Measurements from ENCODE around the gene ACHE. TPM values are rescaled to one million over a fixed set of nuclear protein-coding genes. Genes with fewer than 3 reads are reported as not detected.

The ACHE gene
- polyA plus RNA-seq, 2 of the 4 experiments (the other 2 are of a cell fraction): 0.17 to 0.62 TPM

DNA sequence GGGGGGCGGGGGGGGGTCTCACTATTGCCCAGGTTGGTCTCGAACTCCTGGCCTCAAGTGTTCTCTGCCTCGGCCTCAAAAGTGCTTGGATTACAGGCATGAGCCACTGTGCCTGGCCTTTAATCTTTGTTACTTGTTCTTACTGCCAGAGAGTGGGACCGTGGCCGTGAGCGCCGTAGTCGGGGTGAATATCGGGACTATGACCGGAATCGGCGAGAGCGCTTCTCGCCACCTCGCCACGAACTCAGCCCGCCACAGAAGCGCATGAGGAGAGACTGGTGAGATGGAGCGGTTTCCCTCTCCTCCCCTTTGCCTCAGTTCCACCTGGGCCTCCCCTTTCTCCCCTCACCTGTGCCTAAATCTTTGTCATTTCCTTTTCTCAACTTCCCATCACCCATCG is 14.6 kb downstream of the ACHE start (continued):
- no peak for TF ChIP-seq RAD21 (conservative IDR thresholded peaks at IDR 0.05 in 1 of 2, IDR thresholded peaks at IDR 0.05 in 1 of 2)

DNA sequence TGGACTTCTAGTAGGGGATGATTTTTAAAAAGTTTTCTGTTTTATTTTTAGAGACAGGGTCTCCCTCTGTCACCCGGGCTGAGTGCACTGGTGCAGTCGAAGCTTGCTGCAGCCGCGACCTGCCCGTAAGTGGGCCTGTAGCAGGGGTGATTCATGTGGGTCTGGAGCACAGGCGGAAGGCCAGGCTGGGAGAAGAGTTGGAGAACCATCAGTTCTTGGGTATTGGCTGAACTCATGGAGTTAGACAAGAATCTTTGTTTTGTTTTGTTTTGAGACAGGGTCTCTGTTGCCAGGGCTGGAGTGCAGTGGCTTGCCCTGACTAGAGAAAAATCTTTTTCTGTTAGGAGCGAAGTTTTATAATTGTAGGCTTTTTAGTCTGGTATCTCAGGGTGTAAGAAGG is 15.0 kb downstream of the ACHE start:
- WGBS (ENCODE audit: missing lambda C conversion rate): 91% methylated on average over 7 of the region's 7 CpGs
- peaks cover 9% of the 10 kb centered on the region for H3K4me1 ChIP-seq
- TF ChIP-seq GATA3 (IDR thresholded peaks at IDR 0.05; ENCODE audit: borderline replicate concordance): no peak
- H3K27ac ChIP-seq: no peak overlapping the region
- FAIRE-seq (no peak), ATAC-seq (no peak), DNase-seq (ENCODE audit: low read depth in 1 of 2, low spot score in 1 of 2) (no peak)
- no peak overlapping the region for H3K4me3 ChIP-seq
- H3K9me3 ChIP-seq: no peaks in the 10 kb centered on the region
- CTCF ChIA-PET: interaction anchor here (0.6 to 1.8 kb wide), 3 partner anchors 8 to 175 kb away, joined by 3 to 5 read pairs (median 3); partner anchors contain the start of gene POP7
- H3K4me2 ChIP-seq: no peak overlapping the region
- POLR2A ChIA-PET: no interaction called here

DNA sequence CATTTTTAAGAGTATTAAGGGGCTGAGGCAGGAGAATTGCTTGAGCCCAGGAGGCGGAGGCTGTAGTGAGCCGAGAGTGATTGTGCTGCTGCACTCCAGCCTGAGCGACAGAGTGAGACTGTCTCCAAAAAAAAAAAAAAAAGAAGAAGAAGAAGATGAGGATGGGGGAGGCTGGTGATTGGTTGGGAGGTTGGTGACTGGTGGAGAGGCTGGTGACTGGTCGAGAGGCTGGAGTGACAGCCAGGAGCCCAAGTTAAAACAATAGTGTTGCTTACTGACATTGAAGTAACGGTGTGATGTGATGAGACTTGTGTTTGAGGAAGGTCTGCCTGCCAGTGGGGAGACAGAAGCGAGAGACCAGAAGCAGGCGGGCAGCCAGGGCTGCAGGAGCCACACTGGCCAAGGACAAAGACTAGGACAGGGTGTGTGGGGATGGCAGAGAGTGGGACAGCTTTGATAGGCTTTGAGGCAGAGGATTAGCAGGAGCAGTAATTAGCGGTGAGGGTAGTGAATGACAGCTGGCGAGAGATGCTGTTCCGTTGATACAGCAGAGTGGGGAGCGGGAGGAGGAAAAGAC is 15.9 kb downstream of the ACHE start:
- WGBS (ENCODE audit: missing lambda C conversion rate): 92% methylated on average over 11 of the region's 11 CpGs
- Histone ChIP-seq H3K4me2 (no peak overlapping the region), H3K4me1 (peaks cover 9% of the 10 kb centered on the region), H3K27ac (no peak overlapping the region), H3K4me3 (no peak overlapping the region), H3K9me3 (no peaks in the 10 kb centered on the region)
- ATAC-seq (no peak), FAIRE-seq (no peak), DNase-seq (ENCODE audit: low read depth in 1 of 2, low spot score in 1 of 2) (no peak)
- no peak for TF ChIP-seq ZC3H11A (IDR thresholded peaks at IDR 0.05)
- TF ChIP-seq, protein P1, sequence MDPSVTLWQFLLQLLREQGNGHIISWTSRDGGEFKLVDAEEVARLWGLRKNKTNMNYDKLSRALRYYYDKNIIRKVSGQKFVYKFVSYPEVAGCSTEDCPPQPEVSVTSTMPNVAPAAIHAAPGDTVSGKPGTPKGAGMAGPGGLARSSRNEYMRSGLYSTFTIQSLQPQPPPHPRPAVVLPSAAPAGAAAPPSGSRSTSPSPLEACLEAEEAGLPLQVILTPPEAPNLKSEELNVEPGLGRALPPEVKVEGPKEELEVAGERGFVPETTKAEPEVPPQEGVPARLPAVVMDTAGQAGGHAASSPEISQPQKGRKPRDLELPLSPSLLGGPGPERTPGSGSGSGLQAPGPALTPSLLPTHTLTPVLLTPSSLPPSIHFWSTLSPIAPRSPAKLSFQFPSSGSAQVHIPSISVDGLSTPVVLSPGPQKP (IDR thresholded peaks at IDR 0.05; ENCODE audit: low read depth, low read length): no peak
- TF ChIP-seq POLR2AphosphoS2 (conservative IDR thresholded peaks at IDR 0.05; ENCODE audit: low read length): no peak
- no peak for TF ChIP-seq TFCP2L1 (CRISPR knock-in tag; IDR thresholded peaks at IDR 0.05)
- TF ChIP-seq ZSCAN20 (CRISPR knock-in tag; IDR thresholded peaks at IDR 0.05): no peak
- no peak for TF ChIP-seq RARB (CRISPR knock-in tag; IDR thresholded peaks at IDR 0.05)
- TF ChIP-seq, protein P2, sequence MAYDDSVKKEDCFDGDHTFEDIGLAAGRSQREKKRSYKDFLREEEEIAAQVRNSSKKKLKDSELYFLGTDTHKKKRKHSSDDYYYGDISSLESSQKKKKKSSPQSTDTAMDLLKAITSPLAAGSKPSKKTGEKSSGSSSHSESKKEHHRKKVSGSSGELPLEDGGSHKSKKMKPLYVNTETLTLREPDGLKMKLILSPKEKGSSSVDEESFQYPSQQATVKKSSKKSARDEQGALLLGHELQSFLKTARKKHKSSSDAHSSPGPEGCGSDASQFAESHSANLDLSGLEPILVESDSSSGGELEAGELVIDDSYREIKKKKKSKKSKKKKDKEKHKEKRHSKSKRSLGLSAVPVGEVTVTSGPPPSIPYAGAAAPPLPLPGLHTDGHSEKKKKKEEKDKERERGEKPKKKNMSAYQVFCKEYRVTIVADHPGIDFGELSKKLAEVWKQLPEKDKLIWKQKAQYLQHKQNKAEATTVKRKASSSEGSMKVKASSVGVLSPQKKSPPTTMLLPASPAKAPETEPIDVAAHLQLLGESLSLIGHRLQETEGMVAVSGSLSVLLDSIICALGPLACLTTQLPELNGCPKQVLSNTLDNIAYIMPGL (CRISPR knock-in tag; IDR thresholded peaks at IDR 0.05; ENCODE audit: borderline replicate concordance): no peak
- TF ChIP-seq BHLHE40 (IDR thresholded peaks at IDR 0.05; ENCODE audit: low read depth, low read length): no peak
- no peak for TF ChIP-seq JUNB (IDR thresholded peaks at IDR 0.05)
- no peak for TF ChIP-seq CEBPB (IDR thresholded peaks at IDR 0.05)
- no peak for TF ChIP-seq ZNF302 (CRISPR knock-in tag; IDR thresholded peaks at IDR 0.05)
- no peak for TF ChIP-seq RCOR1 (IDR thresholded peaks at IDR 0.05; ENCODE audit: low read depth, low read length)
- ChIA-PET CTCF (interaction anchor here (0.6 to 1.8 kb wide), 3 partner anchors 9 to 250 kb away, joined by 3 to 5 read pairs (median 3); no protein-coding TSS in a partner anchor), POLR2A (interaction anchor here (2.6 kb wide), 1 partner anchor 9 kb away, joined by 9 read pairs; the partner anchor contains the start of gene UFSP1)

DNA sequence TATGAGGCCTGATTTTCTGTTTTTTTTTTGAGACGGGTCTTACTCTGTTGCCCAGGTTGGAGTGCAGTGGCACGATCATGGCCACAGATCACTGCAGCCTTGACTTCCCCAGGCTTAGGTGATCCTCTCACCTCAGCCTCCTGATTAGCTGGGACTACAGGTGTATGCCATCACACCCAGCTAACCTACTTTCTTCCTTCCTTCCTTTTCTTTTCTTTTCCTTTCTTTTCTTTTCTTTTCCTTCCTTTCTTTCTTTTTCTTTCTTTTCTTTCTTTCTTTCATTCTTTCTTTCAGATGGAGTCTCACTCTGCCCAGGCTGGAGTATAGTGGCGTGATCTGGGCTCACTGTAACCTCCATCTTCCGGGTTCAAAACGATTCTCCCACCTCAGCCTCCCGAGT is 17.0 kb downstream of the ACHE start:
- CTCF ChIA-PET: interaction anchor here (0.6 to 1.8 kb wide), 5 partner anchors 16 to 320 kb away, joined by 3 to 5 read pairs (median 4); partner anchors contain the start of genes ACHE and VGF
- Histone ChIP-seq H3K4me1 (peaks cover 9% of the 10 kb centered on the region), H3K9me3 (no peaks in the 10 kb centered on the region), H3K27ac (no peak overlapping the region), H3K4me3 (no peak overlapping the region), H3K4me2 (no peak overlapping the region)
- FAIRE-seq (no peak), DNase-seq (ENCODE audit: low read depth in 1 of 2, low spot score in 1 of 2) (no peak), ATAC-seq (no peak)
- WGBS (ENCODE audit: missing lambda C conversion rate): 95% methylated on average over 6 of the region's 6 CpGs
- TF ChIP-seq MAZ (IDR thresholded peaks at IDR 0.05; ENCODE audit: borderline replicate concordance, low read depth, low read length) (no peak), FOSL2 (IDR thresholded peaks at IDR 0.05) (no peak), FOSL2 (CRISPR knock-in tag; IDR thresholded peaks at IDR 0.05) (no peak), NR3C1 (IDR thresholded peaks at IDR 0.05) (no peak), CHD4 (IDR thresholded peaks at IDR 0.05; ENCODE audit: borderline replicate concordance) (no peak), SREBF2 (IDR thresholded peaks at IDR 0.05) (no peak), RAD21 (conservative IDR thresholded peaks at IDR 0.05 in 1 of 2, IDR thresholded peaks at IDR 0.05 in 1 of 2) (no peak)
- POLR2A ChIA-PET: interaction anchor here (2.6 kb wide), 1 partner anchor 11 kb away, joined by 9 read pairs; the partner anchor contains the start of gene UFSP1
